Liver (tissue), 3 donors: Measurements from ENCODE around the gene INPP5A.

Source experiments
- ATF3 ChIP-seq: IDR thresholded peaks from 2 replicates; pipeline ENCODE4 v1.6.1; 2016; ENCODE audit warnings: antibody characterized with exemption
- CTCF ChIP-seq: fragments of 150-350 bp; IDR thresholded peaks from 2 replicates; pipeline ENCODE4 v1.5.1; 2017; ENCODE audit warnings: improper control_type of control experiment, low read depth, low read length; ENCODE audit not compliant: missing input control
- GABPA ChIP-seq, 2 donors: IDR thresholded peaks in 1 of 2; conservative IDR thresholded peaks in 1 of 2; 2 replicates each; pipeline ENCODE4 v1.6.1; 2016; ENCODE audit warnings: antibody characterized with exemption in 2 of 2, mild to moderate bottlenecking in 1 of 2, moderate library complexity in 1 of 2
- JUND ChIP-seq, 2 donors: IDR thresholded peaks; 2 replicates each; pipeline ENCODE4 v1.6.1; 2016; ENCODE audit warnings: antibody characterized with exemption in 2 of 2
- RAD21 ChIP-seq, 2 donors: IDR thresholded peaks; 2 replicates each; pipeline ENCODE4 v1.6.1; 2016; ENCODE audit warnings: antibody characterized with exemption in 2 of 2, mild to moderate bottlenecking in 2 of 2
- REST ChIP-seq: IDR thresholded peaks from 2 replicates; pipeline ENCODE4 v1.6.1; 2016; ENCODE audit warnings: antibody characterized with exemption, mild to moderate bottlenecking
- RXRA ChIP-seq, 2 donors: IDR thresholded peaks; 2 replicates each; pipeline ENCODE4 v1.6.1; 2017 to 2018; ENCODE audit warnings: antibody characterized with exemption in 2 of 2, mild to moderate bottlenecking in 1 of 2
- donor health status: healthy.
- donor health status: healthy.

- no peak for TF ChIP-seq CTCF
- no peak for TF ChIP-seq RXRA (IDR thresholded peaks at IDR 0.05)
- TF ChIP-seq JUND (IDR thresholded peaks at IDR 0.05): no peak
- no peak for TF ChIP-seq REST
- TF ChIP-seq GABPA (IDR thresholded peaks at IDR 0.05 in 1 of 2, conservative IDR thresholded peaks at IDR 0.05 in 1 of 2): no peak
- TF ChIP-seq RAD21 (IDR thresholded peaks at IDR 0.05): no peak
- no peak for TF ChIP-seq ATF3
Measured at GRCh38 chr10:132607961-132608495, 70.4 kb downstream of the INPP5A start.
